ENCODE results near the gene CISTR.
"Not testable (repeated sequence)": the region's sequence is repeated elsewhere in the genome, so short reads cannot be mapped to it uniquely, and the experiment has no call there.

CISTR gene

GRCh38 chr12:53762793-53763192 is 11.0 kb upstream of the CISTR start:
- not testable (repeated sequence) for DNase-seq

- DNase-seq, result no peak
Observed at GRCh38 chr12:53761306-53761705, 9.5 kb upstream of the CISTR start.

- no peak for DNase-seq
Observed at GRCh38 chr12:53759261-53759660, 7.5 kb upstream of the CISTR start.

- no peak for DNase-seq
Observed at GRCh38 chr12:53758730-53759103, 6.9 kb upstream of the CISTR start.

- no peak for DNase-seq
Observed at GRCh38 chr12:53758081-53758729, 6.4 kb upstream of the CISTR start.

DNA sequence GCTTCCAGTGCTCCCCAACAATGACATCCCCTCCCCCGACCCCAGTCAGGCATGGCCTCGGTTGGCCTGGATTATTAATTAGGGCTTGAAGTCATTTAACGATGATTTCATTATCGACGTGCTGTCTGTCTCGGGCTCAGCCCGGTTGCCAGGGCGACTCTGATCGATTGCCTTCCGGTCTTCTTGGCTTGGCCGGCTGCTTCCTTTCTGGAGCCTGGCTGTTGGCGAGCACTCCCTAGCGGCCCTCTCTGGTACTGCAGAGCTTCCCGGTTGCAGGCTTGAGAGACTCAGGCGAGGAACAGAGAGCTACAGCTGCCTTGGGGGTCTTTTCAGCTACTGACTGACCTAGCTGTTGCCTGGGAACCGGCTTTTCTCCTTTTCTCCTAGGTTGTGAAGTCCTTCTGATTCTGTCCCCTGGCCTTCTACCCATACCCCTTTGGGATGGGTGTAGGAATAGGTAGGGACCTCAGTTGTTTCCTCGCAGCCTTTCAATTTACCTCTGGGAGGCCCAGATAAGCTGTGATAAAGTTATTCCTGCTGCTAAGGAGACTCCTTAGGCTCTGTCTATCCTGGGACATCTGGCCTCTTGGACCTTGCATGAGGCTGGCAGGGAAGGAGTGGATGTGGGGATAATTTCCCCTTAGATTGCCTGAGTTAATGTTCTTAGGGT is 5.5 kb upstream of the CISTR start:
- peak; percentile 47 to 95 for DNase-seq

- DNase-seq, result no peak
Observed at GRCh38 chr12:53756300-53757100, 4.7 kb upstream of the CISTR start.

DNA sequence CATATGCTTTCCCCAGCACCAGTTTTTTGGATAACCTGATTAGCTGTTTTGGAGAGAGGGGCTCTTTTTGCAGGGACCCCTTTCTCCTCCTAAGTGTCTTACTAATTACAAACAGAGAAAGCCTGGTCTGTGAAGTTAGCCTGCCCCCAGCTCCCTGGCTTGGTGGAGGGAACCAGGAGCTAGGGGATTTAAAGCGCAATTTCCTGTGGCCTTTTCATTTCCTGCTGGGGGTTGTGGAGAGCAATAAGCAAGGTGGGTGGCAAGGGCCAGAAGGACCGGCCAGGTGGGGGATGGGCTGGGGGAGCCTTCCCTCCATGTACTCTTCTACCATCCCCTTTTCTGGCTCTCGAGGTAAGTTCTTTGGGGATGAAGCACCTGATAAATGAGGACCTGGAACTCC is 4.1 kb upstream of the CISTR start:
- DNase-seq, result no peak

DNA sequence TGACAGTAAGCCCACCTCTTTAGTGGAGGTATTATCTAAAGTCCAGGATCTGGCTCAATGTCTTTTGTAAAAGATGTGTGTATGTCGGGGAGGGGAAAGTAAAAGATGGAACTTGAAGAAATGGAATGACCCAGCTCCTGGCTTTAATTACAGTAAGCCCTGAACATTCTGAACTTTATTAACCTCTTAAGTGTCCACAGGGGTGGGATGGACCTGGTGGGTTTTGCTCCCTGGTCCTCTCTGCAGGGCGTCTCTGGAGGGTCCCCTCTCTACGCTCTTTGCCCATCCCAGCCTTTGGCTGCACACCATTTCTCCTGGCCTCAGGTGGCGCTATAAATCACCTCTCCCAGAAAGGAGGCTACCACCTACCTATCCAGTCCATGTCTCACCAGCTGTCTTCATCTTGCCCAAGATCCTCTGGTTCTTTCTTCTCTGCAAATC is 3.7 kb upstream of the CISTR start:
- DNase-seq, result no peak

DNA sequence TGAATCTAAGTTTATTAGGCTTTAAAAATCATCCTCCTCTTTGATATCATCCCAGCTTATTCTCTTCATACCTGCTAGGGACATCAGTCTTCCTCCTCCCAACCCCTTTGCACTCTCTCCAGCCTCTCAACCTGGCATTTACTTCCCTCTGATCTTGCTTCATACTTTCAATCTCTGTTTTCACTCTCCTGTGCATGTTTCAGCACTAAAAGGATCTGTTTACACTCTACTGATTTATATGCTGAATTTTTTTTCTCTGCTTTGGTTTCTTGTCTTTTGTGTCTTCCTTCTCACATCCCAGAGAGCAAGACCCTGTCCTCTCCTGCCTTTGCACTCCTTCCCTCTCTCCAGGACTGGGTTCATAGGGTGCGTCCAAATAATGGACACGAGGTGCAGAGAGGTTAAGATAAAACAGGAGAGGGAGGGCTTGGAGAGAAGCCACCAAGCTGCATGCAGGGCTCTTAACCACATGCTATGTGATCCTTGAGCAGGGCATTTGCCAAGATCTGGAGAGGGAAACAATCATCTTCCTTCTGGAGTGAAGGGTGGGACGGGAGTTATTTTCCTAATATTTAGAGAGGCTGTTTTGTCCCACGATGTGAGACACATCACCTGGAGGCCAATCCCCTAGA is 3.0 kb upstream of the CISTR start:
- no peak for DNase-seq

DNA sequence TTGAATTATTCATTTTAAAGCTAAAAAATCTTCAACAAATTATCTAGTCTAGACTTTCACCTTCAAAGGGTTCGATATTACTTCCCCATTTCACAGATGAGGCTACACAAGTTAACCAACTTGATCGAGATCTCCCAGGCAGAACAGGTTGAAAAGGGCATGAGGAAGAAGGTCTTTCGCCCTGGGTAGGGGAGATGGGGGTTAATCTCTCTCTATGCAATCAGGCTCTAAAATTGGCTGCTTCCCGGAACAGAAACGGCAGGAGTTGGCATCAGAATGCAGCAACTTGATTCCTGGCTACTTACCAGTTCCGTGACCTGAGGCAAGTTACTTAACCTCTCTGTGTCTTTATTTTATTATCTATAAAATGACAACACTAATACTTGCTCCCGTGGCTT is 2.4 kb upstream of the CISTR start:
- DNase-seq, result no peak

GRCh38 chr12:53752621-53753020 is 842 bp upstream of the CISTR start:
- DNase-seq, result no peak

- DNase-seq, result no peak
Observed at GRCh38 chr12:53752192-53752601, 418 bp upstream of the CISTR start.

GRCh38 chr12:53750812-53751335 is 905 bp downstream of the CISTR start:
- DNase-seq, result no peak

DNA sequence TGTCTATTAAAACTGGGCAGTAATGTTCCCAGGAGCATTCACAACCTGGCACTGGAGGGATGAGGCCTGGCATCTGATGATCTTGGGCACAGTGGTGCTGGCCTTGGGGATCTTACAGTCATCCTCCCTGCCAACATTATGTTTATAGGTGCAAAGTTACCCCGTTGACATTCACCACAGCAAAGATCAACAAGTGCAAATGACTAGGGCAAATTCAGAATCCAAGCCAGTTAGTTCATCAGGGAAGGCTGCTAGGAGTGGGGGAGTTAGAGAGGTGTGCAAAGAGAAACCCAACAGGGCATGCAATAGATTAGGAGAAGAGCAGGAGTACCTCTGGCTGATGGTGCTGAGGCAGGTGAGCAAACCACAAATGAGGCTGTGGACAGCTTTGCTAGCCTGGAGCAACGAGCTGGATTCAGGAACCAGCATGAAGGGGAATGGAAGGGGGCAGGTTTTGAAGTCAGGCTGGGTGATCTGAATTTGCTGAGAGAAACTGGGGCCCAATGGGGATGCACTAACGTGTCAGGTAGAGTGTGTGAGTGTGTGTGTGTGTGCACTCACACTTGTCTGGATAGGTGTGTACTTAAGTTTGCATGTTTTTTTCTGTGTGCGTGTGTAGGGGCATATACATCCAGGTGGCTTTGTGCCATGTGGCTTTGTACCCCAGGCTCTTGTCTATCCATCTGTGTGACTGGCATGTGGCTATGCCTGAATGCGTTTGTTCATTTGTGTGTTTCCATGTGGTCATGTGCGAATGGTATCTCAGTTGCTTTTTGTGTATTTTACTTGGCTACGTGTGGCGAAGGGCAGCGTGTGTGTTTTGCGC is 1.6 kb downstream of the CISTR start:
- DNase-seq, result no peak

DNA sequence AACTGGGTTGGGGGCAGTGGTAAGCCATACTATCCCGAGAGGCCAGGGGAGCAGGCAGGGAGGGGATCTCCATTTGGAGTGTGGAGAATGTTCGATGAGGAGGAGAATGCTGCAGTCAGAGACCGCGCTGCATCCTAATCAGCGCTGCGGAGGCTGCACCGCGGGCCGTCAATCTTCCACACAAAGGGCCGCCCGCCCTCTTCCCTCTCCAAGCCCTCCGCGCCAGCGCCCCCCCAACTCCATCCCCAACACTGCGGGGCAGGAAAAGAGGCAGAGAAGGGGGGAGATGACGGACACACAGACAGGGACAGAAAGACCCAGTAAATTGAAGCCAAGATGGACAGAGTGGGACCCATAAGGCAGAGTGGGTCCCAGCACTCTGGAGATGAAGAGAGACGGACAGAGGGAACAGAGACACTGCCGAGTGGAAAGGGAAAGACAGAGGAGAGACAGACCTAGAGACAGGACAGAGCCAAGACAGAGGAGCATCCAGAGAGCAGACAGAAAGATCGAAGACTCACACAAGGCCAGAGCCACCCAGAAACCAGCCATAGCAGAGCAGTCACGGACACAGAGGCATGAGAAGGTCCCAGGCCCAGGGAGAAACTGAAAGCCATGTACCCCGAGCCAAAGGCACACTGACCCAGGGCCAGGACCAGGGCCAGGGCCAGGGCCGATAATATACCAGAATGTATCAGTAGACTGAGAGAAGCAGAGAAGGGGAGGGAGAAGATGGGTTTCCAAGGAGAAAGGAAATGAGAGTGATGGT is 3.5 kb downstream of the CISTR start:
- no peak for DNase-seq

- no peak for DNase-seq
Observed at GRCh38 chr12:53747095-53747494, 4.7 kb downstream of the CISTR start.

GRCh38 chr12:53746592-53747092 is 5.1 kb downstream of the CISTR start:
- peak; percentile 69 to 95 for DNase-seq

- no peak for DNase-seq
Observed at GRCh38 chr12:53744751-53745150, 7.0 kb downstream of the CISTR start.

GRCh38 chr12:53744130-53744441 is 7.7 kb downstream of the CISTR start:
- no peak for DNase-seq

All from inflammatory macrophage treated with lipopolysaccharide for 1 hour (primary cell).